GM23338 (cell line): ENCODE results near the gene PMP22. TPM values are rescaled to one million over a fixed set of nuclear protein-coding genes. Genes with fewer than 3 reads are reported as not detected.

Experiments
- ATAC-seq: fragments of 200-7000 bp; cut with Tn5 transposase; 3 replicates; pipeline ENCODE4 v1.9.1; 2020
- DNase-seq: peaks from one replicate; pipeline ENCODE4 v3.0.0-alpha.2; 2015; ENCODE audit warnings: low spot score
- H2AFZ ChIP-seq: fragments of 200-600 bp; sonication (generic); 2 replicates; pipeline ENCODE4 v1.8.0; 2016; ENCODE audit warnings: antibody characterized with exemption, mild to moderate bottlenecking, moderate library complexity
- H3F3A ChIP-seq: fragments of 200-600 bp; sonication (generic); replicated peaks from 2 replicates; pipeline ENCODE4 v1.8.0; 2017; ENCODE audit warnings: antibody characterized with exemption, mixed run types, low read depth
- H3K27ac ChIP-seq: fragments of 200-600 bp; sonication (generic); 2 replicates; pipeline ENCODE4 v1.6.1; 2016; ENCODE audit warnings: low read depth
- H3K27me3 ChIP-seq: fragments of 200-600 bp; sonication (generic); 2 replicates; pipeline ENCODE4 v1.8.0; 2016; ENCODE audit warnings: mild to moderate bottlenecking, mixed run types, moderate library complexity; ENCODE audit not compliant: insufficient read depth
- H3K36me3 ChIP-seq: fragments of 200-600 bp; sonication (generic); 2 replicates; pipeline ENCODE4 v1.8.0; 2016; ENCODE audit warnings: mild to moderate bottlenecking; ENCODE audit not compliant: insufficient read depth
- H3K4me1 ChIP-seq: fragments of 200-600 bp; sonication (generic); 2 replicates; pipeline ENCODE4 v1.8.0; 2016; ENCODE audit warnings: mild to moderate bottlenecking, moderate library complexity; ENCODE audit not compliant: insufficient read depth
- H3K4me2 ChIP-seq: fragments of 200-600 bp; sonication (generic); 2 replicates; pipeline ENCODE4 v1.7.1; 2017; ENCODE audit warnings: mixed run types
- H3K4me3 ChIP-seq: fragments of 200-600 bp; sonication (generic); 2 replicates; pipeline ENCODE4 v1.6.1; 2016; ENCODE audit warnings: mixed run types
- H3K79me2 ChIP-seq: fragments of 200-600 bp; sonication (generic); replicated peaks from 2 replicates; pipeline ENCODE4 v1.8.0; 2017; ENCODE audit warnings: mild to moderate bottlenecking; ENCODE audit not compliant: insufficient read depth
- H3K9me2 ChIP-seq: fragments of 200-600 bp; sonication (generic); 2 replicates; pipeline ENCODE4 v1.8.0; 2017; ENCODE audit not compliant: insufficient read depth
- H4K20me1 ChIP-seq: fragments of 200-600 bp; sonication (generic); replicated peaks from 2 replicates; pipeline ENCODE4 v1.8.0; 2017; ENCODE audit warnings: mild to moderate bottlenecking; ENCODE audit not compliant: insufficient read depth
- H3K27ac Mint-ChIP-seq: 2 replicates; pipeline ENCODE4 v1.8.0; 2020; ENCODE audit warnings: inconsistent platforms, mild to moderate bottlenecking, moderate library complexity, mixed read lengths
- H3K27me3 Mint-ChIP-seq: 3 replicates; pipeline ENCODE4 v1.8.0; 2022; ENCODE audit warnings: low read depth, mild to moderate bottlenecking, moderate library complexity, mixed read lengths, inconsistent platforms; ENCODE audit not compliant: insufficient read depth, poor library complexity
- H3K36me3 Mint-ChIP-seq: 3 replicates; pipeline ENCODE4 v1.8.0; 2021; ENCODE audit warnings: low read depth, mild to moderate bottlenecking, inconsistent platforms, moderate library complexity, mixed read lengths
- H3K4me1 Mint-ChIP-seq: 3 replicates; pipeline ENCODE4 v1.8.0; 2020; ENCODE audit warnings: mild to moderate bottlenecking, inconsistent platforms, mixed read lengths
- H3K4me3 Mint-ChIP-seq: 3 replicates; pipeline ENCODE4 v1.8.0; 2021; ENCODE audit warnings: moderate library complexity, mild to moderate bottlenecking, inconsistent platforms, mixed read lengths
- H3K9me3 Mint-ChIP-seq: 3 replicates; pipeline ENCODE4 v1.8.0; 2020; ENCODE audit warnings: moderate library complexity, mild to moderate bottlenecking, inconsistent platforms, mixed read lengths
- CREB1 ChIP-seq: fragments of 250-450 bp; sonication (Bioruptor Pico); IDR thresholded peaks from 2 replicates; pipeline ENCODE4 v1.5.0; 2020; ENCODE audit warnings: low read depth, mild to moderate bottlenecking, moderate library complexity
- EZH2 ChIP-seq: fragments of 200-600 bp; sonication (generic); IDR thresholded peaks from one replicate; pipeline ENCODE4 v1.8.0; 2017; ENCODE audit warnings: antibody characterized with exemption, mild to moderate bottlenecking, low read depth; ENCODE audit not compliant: unreplicated experiment
- EZH2phosphoT487 ChIP-seq: fragments of 200-600 bp; sonication (generic); IDR thresholded peaks from one replicate; pipeline ENCODE4 v1.8.1; 2018; ENCODE audit warnings: antibody characterized with exemption; ENCODE audit not compliant: unreplicated experiment
- JUNB ChIP-seq: IDR thresholded peaks from one replicate; pipeline ENCODE4 v1.6.1; 2016; ENCODE audit warnings: antibody characterized with exemption; ENCODE audit not compliant: unreplicated experiment
- NANOG ChIP-seq: IDR thresholded peaks from 2 replicates; pipeline ENCODE4 v1.6.1; 2016; ENCODE audit warnings: antibody characterized with exemption, borderline replicate concordance
- POLR2AphosphoS5 ChIP-seq: IDR thresholded peaks from 2 replicates; pipeline ENCODE4 v1.6.1; 2016; ENCODE audit warnings: antibody characterized with exemption, low read depth
- STAT1 ChIP-seq: IDR thresholded peaks from one replicate; pipeline ENCODE4 v1.6.1; 2016; ENCODE audit warnings: antibody characterized with exemption; ENCODE audit not compliant: unreplicated experiment
- ZNF114 ChIP-seq: fragments of 250-450 bp; sonication (Bioruptor Pico); IDR thresholded peaks from 2 replicates; pipeline ENCODE4 v1.5.0; 2020; ENCODE audit warnings: mild to moderate bottlenecking, moderate library complexity
- ZNF331 ChIP-seq: fragments of 250-450 bp; sonication (Bioruptor Pico); IDR thresholded peaks from 2 replicates; pipeline ENCODE4 v1.5.0; 2020; ENCODE audit warnings: low read depth, mild to moderate bottlenecking, moderate library complexity
- polyA plus RNA-seq: library from polyadenylated mRNA; unstranded; fragments of >200 nt; fragmentation: Nextera tagmentation; extraction: Ambion mirVana; gene quantifications from 2 replicates; pipeline ENCODE4 v1.2.1, GENCODE V29; 2016
- total RNA-seq: library from RNA; depleted of rRNA; stranded (reverse); fragments of >200 nt; shearing (Covaris generic); gene quantifications from 2 replicates; pipeline ENCODE4 v1.2.3, GENCODE V29; 2014
- TF ChIP-seq, protein P1 (sequence below): IDR thresholded peaks from 2 replicates; pipeline ENCODE4 v1.6.1; 2016; ENCODE audit warnings: antibody characterized with exemption
- TF ChIP-seq, protein P2 (sequence below): IDR thresholded peaks from one replicate; pipeline ENCODE4 v1.6.1; 2018; ENCODE audit warnings: antibody characterized with exemption; ENCODE audit not compliant: unreplicated experiment
- TF ChIP-seq, protein P3 (sequence below), 2 experiments: fragments of 200-600 bp in 1 of 2; sonication (generic) in 1 of 2; conservative IDR thresholded peaks; 2 replicates each; pipeline versions ENCODE4 v1.5.1 to v1.6.1; 2016 to 2017; ENCODE audit warnings: antibody characterized with exemption in 2 of 2, low read depth in 2 of 2, mild to moderate bottlenecking in 2 of 2, moderate library complexity in 1 of 2
- TF ChIP-seq, protein P4 (sequence below): fragments of 250-450 bp; sonication (Bioruptor Pico); IDR thresholded peaks from 2 replicates; pipeline ENCODE4 v1.5.0; 2020; ENCODE audit warnings: mild to moderate bottlenecking, moderate library complexity

Gene PMP22
- total and polyA plus RNA-seq, 2 experiments from 2014 or later: 1.2 to 2.2 TPM

DNA sequence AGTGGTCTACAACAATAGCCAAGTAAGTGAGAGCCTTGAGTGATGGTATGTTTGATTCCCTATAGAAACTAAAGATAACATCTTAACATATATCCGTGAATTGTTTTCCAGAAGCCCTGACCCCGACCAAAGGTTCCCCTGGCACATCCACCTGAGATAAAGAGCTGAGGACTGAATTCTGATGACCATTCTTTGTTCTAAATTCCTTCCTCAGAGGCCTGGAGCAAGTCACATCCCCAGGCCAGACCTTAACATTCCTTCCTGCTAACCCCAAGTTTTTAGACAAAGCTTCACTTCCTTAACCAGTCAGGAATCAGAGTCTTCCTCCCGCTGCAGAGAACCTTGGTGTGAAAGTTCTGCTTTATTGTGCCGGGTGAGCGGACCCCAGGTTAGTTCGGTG lies 83.3 kb downstream of the PMP22 start:
- H4K20me1 ChIP-seq: no peaks in the 10 kb centered on the region
- Mint-ChIP-seq H3K4me3 (no peak overlapping the region), H3K4me1 (peaks cover 27% of the 10 kb centered on the region), H3K27ac (no peak overlapping the region), H3K9me3 (no peaks in the 10 kb centered on the region; the same call in 2 of the 3 replicates), H3K27me3 (peaks cover 6% of the 10 kb centered on the region), H3K36me3 (0 out of 3 replicates have a peak, but pooled peaks cover 6% of the 10 kb centered on the region)
- H3K4me3 ChIP-seq: no peak overlapping the region
- H3K27ac ChIP-seq: no peak overlapping the region
- H2AFZ ChIP-seq: peak overlapping the region; percentile 30; the same call in 1 of the 2 replicates
- H3K36me3 ChIP-seq: no peaks in the 10 kb centered on the region
- DNase-seq (no peak), ATAC-seq (no peak)
- no peak overlapping the region for H3K4me2 ChIP-seq
- H3F3A ChIP-seq: no peaks in the 10 kb centered on the region
- H3K9me2 ChIP-seq: peaks cover 11% of the 10 kb centered on the region; the same call in 1 of the 2 replicates
- no peaks in the 10 kb centered on the region for H3K79me2 ChIP-seq
- H3K27me3 ChIP-seq: no peaks in the 10 kb centered on the region
- peaks cover 14% of the 10 kb centered on the region for H3K4me1 ChIP-seq
- TF ChIP-seq, protein P1, sequence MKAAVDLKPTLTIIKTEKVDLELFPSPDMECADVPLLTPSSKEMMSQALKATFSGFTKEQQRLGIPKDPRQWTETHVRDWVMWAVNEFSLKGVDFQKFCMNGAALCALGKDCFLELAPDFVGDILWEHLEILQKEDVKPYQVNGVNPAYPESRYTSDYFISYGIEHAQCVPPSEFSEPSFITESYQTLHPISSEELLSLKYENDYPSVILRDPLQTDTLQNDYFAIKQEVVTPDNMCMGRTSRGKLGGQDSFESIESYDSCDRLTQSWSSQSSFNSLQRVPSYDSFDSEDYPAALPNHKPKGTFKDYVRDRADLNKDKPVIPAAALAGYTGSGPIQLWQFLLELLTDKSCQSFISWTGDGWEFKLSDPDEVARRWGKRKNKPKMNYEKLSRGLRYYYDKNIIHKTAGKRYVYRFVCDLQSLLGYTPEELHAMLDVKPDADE: no peak
- TF ChIP-seq NANOG (no peak), CREB1 (no peak), EZH2phosphoT487 (no peak), POLR2AphosphoS5 (no peak), JUNB (no peak), EZH2 (no peak), ZNF114 (CRISPR knock-in tag) (no peak), STAT1 (no peak), ZNF331 (CRISPR knock-in tag) (no peak)
- TF ChIP-seq, protein P2, sequence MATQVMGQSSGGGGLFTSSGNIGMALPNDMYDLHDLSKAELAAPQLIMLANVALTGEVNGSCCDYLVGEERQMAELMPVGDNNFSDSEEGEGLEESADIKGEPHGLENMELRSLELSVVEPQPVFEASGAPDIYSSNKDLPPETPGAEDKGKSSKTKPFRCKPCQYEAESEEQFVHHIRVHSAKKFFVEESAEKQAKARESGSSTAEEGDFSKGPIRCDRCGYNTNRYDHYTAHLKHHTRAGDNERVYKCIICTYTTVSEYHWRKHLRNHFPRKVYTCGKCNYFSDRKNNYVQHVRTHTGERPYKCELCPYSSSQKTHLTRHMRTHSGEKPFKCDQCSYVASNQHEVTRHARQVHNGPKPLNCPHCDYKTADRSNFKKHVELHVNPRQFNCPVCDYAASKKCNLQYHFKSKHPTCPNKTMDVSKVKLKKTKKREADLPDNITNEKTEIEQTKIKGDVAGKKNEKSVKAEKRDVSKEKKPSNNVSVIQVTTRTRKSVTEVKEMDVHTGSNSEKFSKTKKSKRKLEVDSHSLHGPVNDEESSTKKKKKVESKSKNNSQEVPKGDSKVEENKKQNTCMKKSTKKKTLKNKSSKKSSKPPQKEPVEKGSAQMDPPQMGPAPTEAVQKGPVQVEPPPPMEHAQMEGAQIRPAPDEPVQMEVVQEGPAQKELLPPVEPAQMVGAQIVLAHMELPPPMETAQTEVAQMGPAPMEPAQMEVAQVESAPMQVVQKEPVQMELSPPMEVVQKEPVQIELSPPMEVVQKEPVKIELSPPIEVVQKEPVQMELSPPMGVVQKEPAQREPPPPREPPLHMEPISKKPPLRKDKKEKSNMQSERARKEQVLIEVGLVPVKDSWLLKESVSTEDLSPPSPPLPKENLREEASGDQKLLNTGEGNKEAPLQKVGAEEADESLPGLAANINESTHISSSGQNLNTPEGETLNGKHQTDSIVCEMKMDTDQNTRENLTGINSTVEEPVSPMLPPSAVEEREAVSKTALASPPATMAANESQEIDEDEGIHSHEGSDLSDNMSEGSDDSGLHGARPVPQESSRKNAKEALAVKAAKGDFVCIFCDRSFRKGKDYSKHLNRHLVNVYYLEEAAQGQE: no peak
- TF ChIP-seq, protein P3, sequence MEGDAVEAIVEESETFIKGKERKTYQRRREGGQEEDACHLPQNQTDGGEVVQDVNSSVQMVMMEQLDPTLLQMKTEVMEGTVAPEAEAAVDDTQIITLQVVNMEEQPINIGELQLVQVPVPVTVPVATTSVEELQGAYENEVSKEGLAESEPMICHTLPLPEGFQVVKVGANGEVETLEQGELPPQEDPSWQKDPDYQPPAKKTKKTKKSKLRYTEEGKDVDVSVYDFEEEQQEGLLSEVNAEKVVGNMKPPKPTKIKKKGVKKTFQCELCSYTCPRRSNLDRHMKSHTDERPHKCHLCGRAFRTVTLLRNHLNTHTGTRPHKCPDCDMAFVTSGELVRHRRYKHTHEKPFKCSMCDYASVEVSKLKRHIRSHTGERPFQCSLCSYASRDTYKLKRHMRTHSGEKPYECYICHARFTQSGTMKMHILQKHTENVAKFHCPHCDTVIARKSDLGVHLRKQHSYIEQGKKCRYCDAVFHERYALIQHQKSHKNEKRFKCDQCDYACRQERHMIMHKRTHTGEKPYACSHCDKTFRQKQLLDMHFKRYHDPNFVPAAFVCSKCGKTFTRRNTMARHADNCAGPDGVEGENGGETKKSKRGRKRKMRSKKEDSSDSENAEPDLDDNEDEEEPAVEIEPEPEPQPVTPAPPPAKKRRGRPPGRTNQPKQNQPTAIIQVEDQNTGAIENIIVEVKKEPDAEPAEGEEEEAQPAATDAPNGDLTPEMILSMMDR (conservative IDR thresholded peaks at IDR 0.05; ENCODE audit: low read depth in 2 of 2): no peak
- TF ChIP-seq, protein P4, sequence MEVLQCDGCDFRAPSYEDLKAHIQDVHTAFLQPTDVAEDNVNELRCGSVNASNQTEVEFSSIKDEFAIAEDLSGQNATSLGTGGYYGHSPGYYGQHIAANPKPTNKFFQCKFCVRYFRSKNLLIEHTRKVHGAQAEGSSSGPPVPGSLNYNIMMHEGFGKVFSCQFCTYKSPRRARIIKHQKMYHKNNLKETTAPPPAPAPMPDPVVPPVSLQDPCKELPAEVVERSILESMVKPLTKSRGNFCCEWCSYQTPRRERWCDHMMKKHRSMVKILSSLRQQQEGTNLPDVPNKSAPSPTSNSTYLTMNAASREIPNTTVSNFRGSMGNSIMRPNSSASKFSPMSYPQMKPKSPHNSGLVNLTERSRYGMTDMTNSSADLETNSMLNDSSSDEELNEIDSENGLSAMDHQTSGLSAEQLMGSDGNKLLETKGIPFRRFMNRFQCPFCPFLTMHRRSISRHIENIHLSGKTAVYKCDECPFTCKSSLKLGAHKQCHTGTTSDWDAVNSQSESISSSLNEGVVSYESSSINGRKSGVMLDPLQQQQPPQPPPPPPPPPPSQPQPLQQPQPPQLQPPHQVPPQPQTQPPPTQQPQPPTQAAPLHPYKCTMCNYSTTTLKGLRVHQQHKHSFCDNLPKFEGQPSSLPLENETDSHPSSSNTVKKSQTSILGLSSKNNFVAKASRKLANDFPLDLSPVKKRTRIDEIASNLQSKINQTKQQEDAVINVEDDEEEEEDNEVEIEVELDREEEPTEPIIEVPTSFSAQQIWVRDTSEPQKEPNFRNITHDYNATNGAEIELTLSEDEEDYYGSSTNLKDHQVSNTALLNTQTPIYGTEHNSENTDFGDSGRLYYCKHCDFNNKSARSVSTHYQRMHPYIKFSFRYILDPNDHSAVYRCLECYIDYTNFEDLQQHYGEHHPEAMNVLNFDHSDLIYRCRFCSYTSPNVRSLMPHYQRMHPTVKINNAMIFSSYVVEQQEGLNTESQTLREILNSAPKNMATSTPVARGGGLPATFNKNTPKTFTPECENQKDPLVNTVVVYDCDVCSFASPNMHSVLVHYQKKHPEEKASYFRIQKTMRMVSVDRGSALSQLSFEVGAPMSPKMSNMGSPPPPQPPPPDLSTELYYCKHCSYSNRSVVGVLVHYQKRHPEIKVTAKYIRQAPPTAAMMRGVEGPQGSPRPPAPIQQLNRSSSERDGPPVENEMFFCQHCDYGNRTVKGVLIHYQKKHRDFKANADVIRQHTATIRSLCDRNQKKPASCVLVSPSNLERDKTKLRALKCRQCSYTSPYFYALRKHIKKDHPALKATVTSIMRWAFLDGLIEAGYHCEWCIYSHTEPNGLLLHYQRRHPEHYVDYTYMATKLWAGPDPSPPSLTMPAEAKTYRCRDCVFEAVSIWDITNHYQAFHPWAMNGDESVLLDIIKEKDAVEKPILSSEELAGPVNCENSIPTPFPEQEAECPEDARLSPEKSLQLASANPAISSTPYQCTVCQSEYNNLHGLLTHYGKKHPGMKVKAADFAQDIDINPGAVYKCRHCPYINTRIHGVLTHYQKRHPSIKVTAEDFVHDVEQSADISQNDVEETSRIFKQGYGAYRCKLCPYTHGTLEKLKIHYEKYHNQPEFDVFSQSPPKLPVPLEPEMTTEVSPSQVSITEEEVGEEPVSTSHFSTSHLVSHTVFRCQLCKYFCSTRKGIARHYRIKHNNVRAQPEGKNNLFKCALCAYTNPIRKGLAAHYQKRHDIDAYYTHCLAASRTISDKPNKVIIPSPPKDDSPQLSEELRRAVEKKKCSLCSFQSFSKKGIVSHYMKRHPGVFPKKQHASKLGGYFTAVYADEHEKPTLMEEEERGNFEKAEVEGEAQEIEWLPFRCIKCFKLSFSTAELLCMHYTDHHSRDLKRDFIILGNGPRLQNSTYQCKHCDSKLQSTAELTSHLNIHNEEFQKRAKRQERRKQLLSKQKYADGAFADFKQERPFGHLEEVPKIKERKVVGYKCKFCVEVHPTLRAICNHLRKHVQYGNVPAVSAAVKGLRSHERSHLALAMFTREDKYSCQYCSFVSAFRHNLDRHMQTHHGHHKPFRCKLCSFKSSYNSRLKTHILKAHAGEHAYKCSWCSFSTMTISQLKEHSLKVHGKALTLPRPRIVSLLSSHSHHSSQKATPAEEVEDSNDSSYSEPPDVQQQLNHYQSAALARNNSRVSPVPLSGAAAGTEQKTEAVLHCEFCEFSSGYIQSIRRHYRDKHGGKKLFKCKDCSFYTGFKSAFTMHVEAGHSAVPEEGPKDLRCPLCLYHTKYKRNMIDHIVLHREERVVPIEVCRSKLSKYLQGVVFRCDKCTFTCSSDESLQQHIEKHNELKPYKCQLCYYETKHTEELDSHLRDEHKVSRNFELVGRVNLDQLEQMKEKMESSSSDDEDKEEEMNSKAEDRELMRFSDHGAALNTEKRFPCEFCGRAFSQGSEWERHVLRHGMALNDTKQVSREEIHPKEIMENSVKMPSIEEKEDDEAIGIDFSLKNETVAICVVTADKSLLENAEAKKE: no peak
